ENCODE data around the gene EDN2. TPM values are rescaled to one million over a fixed set of nuclear protein-coding genes. Genes with fewer than 3 reads are reported as not detected.
A peak's percentile ranks its signal among the peaks of the same experiment; 100 is the strongest.

EDN2 gene
- total RNA-seq, 1 experiment from 2014 or later = not detected

- no peak overlapping the region for H3K9ac ChIP-seq (ENCODE audit: low read length)
- H4K20me1 ChIP-seq (ENCODE audit: insufficient read depth, low read depth, low read length) = no peaks in the 10 kb centered on the region
- H3K4me1 ChIP-seq (ENCODE audit: low read length) = peaks cover 13% of the 10 kb centered on the region
- no peak overlapping the region for H3K27ac ChIP-seq (ENCODE audit: low read length)
- no peaks in the 10 kb centered on the region for H3K27me3 ChIP-seq (ENCODE audit: low read length)
- no peak for DNase-seq
- H3K79me2 ChIP-seq (ENCODE audit: low read length) = no peaks in the 10 kb centered on the region
- H3K36me3 ChIP-seq (ENCODE audit: insufficient read depth, low read length) = no peaks in the 10 kb centered on the region
- H2AFZ ChIP-seq (ENCODE audit: low read length) = no peak overlapping the region
- H3K4me3 ChIP-seq (ENCODE audit: low read length) = no peak overlapping the region
- no peaks in the 10 kb centered on the region for H3K9me3 ChIP-seq (ENCODE audit: low read length)
- H3K4me2 ChIP-seq (ENCODE audit: low read depth, low read length, poor library complexity, severe bottlenecking) = no peak overlapping the region
- no peaks in the 10 kb centered on the region for H3K9me2 ChIP-seq (replicated peaks; ENCODE audit: insufficient read depth, low read length)
Observed at GRCh38 chr1:41473738-41474362, 10.6 kb downstream of the EDN2 start.

DNA sequence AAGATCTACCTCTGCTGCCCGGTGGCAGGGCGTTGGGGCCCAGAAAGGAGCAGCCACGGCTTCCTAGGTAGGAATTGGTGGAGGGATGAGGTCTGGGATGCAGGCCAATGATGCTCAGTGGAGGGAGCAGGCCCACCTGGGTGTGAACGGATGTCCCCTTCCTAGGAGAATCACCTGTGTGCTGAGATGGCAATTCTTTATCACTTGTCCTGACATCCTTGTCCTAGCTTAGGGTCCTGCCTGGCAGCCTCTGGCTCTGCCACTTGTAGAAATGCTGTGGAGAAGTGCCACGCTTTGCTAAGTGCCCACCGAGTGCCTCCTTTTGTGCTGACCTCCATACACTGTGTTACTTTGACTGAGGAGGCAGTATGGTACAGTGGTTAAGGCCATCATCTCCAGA is 12.8 kb downstream of the EDN2 start:
- Histone ChIP-seq H3K9me2 (replicated peaks; ENCODE audit: insufficient read depth, low read length) (no peaks in the 10 kb centered on the region), H3K4me2 (ENCODE audit: low read depth, low read length, poor library complexity, severe bottlenecking) (no peak overlapping the region), H2AFZ (ENCODE audit: low read length) (no peak overlapping the region), H3K79me2 (ENCODE audit: low read length) (no peaks in the 10 kb centered on the region), H3K36me3 (ENCODE audit: insufficient read depth, low read length) (no peaks in the 10 kb centered on the region), H3K27me3 (ENCODE audit: low read length) (no peaks in the 10 kb centered on the region), H3K9me3 (ENCODE audit: low read length) (no peaks in the 10 kb centered on the region), H3K27ac (ENCODE audit: low read length) (no peak overlapping the region), H4K20me1 (ENCODE audit: insufficient read depth, low read depth, low read length) (no peaks in the 10 kb centered on the region), H3K9ac (ENCODE audit: low read length) (no peak overlapping the region), H3K4me1 (ENCODE audit: low read length) (peaks cover 17% of the 10 kb centered on the region), H3K4me3 (ENCODE audit: low read length) (no peak overlapping the region)
- DNase-seq = no peak

- Histone ChIP-seq H3K9ac (ENCODE audit: low read length) (no peak overlapping the region), H3K9me3 (ENCODE audit: low read length) (no peaks in the 10 kb centered on the region), H2AFZ (ENCODE audit: low read length) (no peak overlapping the region), H3K4me1 (ENCODE audit: low read length) (peaks cover 17% of the 10 kb centered on the region), H3K79me2 (ENCODE audit: low read length) (no peaks in the 10 kb centered on the region), H3K27ac (ENCODE audit: low read length) (no peak overlapping the region), H3K36me3 (ENCODE audit: insufficient read depth, low read length) (no peaks in the 10 kb centered on the region), H3K27me3 (ENCODE audit: low read length) (no peaks in the 10 kb centered on the region), H4K20me1 (ENCODE audit: insufficient read depth, low read depth, low read length) (no peaks in the 10 kb centered on the region), H3K9me2 (replicated peaks; ENCODE audit: insufficient read depth, low read length) (no peaks in the 10 kb centered on the region), H3K4me2 (ENCODE audit: low read depth, low read length, poor library complexity, severe bottlenecking) (peak overlapping the region; percentile 27), H3K4me3 (ENCODE audit: low read length) (no peak overlapping the region)
- peak; percentile 65 for DNase-seq
Observed at GRCh38 chr1:41469706-41470105, 14.8 kb downstream of the EDN2 start.

GRCh38 chr1:41468122-41468762 is 16.2 kb downstream of the EDN2 start:
- H3K9me2 ChIP-seq (replicated peaks; ENCODE audit: insufficient read depth, low read length) = no peaks in the 10 kb centered on the region

GRCh38 chr1:41467673-41468072 is 16.8 kb downstream of the EDN2 start:
- Histone ChIP-seq H2AFZ (ENCODE audit: low read length) (no peak overlapping the region), H3K4me2 (ENCODE audit: low read depth, low read length, poor library complexity, severe bottlenecking) (no peak overlapping the region), H4K20me1 (ENCODE audit: insufficient read depth, low read depth, low read length) (no peaks in the 10 kb centered on the region), H3K4me1 (ENCODE audit: low read length) (peaks cover 17% of the 10 kb centered on the region), H3K9ac (ENCODE audit: low read length) (no peak overlapping the region), H3K36me3 (ENCODE audit: insufficient read depth, low read length) (no peaks in the 10 kb centered on the region), H3K27ac (ENCODE audit: low read length) (no peak overlapping the region), H3K9me3 (ENCODE audit: low read length) (no peaks in the 10 kb centered on the region), H3K4me3 (ENCODE audit: low read length) (no peak overlapping the region), H3K9me2 (replicated peaks; ENCODE audit: insufficient read depth, low read length) (no peaks in the 10 kb centered on the region), H3K27me3 (ENCODE audit: low read length) (no peaks in the 10 kb centered on the region), H3K79me2 (ENCODE audit: low read length) (no peaks in the 10 kb centered on the region)
- DNase-seq = no peak

More at GRCh38 chr1:41468122-41468762, 16.2 kb downstream of the EDN2 start:
- DNase-seq = no peak
- Histone ChIP-seq H3K9me3 (ENCODE audit: low read length) (no peaks in the 10 kb centered on the region), H3K4me1 (ENCODE audit: low read length) (peaks cover 17% of the 10 kb centered on the region), H3K27me3 (ENCODE audit: low read length) (no peaks in the 10 kb centered on the region), H3K4me2 (ENCODE audit: low read depth, low read length, poor library complexity, severe bottlenecking) (no peak overlapping the region), H3K79me2 (ENCODE audit: low read length) (no peaks in the 10 kb centered on the region), H2AFZ (ENCODE audit: low read length) (no peak overlapping the region), H4K20me1 (ENCODE audit: insufficient read depth, low read depth, low read length) (no peaks in the 10 kb centered on the region), H3K9ac (ENCODE audit: low read length) (no peak overlapping the region), H3K4me3 (ENCODE audit: low read length) (no peak overlapping the region), H3K36me3 (ENCODE audit: insufficient read depth, low read length) (no peaks in the 10 kb centered on the region), H3K27ac (ENCODE audit: low read length) (no peak overlapping the region)

- Histone ChIP-seq H3K4me3 (ENCODE audit: low read length) (no peak overlapping the region), H3K9me3 (ENCODE audit: low read length) (no peaks in the 10 kb centered on the region), H3K36me3 (ENCODE audit: insufficient read depth, low read length) (no peaks in the 10 kb centered on the region), H3K27me3 (ENCODE audit: low read length) (no peaks in the 10 kb centered on the region), H3K4me2 (ENCODE audit: low read depth, low read length, poor library complexity, severe bottlenecking) (no peak overlapping the region), H4K20me1 (ENCODE audit: insufficient read depth, low read depth, low read length) (no peaks in the 10 kb centered on the region), H3K9ac (ENCODE audit: low read length) (no peak overlapping the region), H3K9me2 (replicated peaks; ENCODE audit: insufficient read depth, low read length) (no peaks in the 10 kb centered on the region), H3K4me1 (ENCODE audit: low read length) (peaks cover 17% of the 10 kb centered on the region), H3K27ac (ENCODE audit: low read length) (no peak overlapping the region), H2AFZ (ENCODE audit: low read length) (no peak overlapping the region), H3K79me2 (ENCODE audit: low read length) (no peaks in the 10 kb centered on the region)
- no peak for DNase-seq
Observed at GRCh38 chr1:41466146-41466545, 18.3 kb downstream of the EDN2 start.

- Histone ChIP-seq H3K4me3 (ENCODE audit: low read length) (no peak overlapping the region), H4K20me1 (ENCODE audit: insufficient read depth, low read depth, low read length) (no peaks in the 10 kb centered on the region), H2AFZ (ENCODE audit: low read length) (no peak overlapping the region), H3K27ac (ENCODE audit: low read length) (no peak overlapping the region), H3K9ac (ENCODE audit: low read length) (no peak overlapping the region), H3K9me3 (ENCODE audit: low read length) (no peaks in the 10 kb centered on the region), H3K27me3 (ENCODE audit: low read length) (no peaks in the 10 kb centered on the region), H3K4me2 (ENCODE audit: low read depth, low read length, poor library complexity, severe bottlenecking) (no peak overlapping the region), H3K9me2 (replicated peaks; ENCODE audit: insufficient read depth, low read length) (no peaks in the 10 kb centered on the region), H3K36me3 (ENCODE audit: insufficient read depth, low read length) (no peaks in the 10 kb centered on the region), H3K79me2 (ENCODE audit: low read length) (no peaks in the 10 kb centered on the region), H3K4me1 (ENCODE audit: low read length) (peaks cover 17% of the 10 kb centered on the region)
- no peak for DNase-seq
Observed at GRCh38 chr1:41465741-41466140, 18.7 kb downstream of the EDN2 start.

GRCh38 chr1:41464885-41465284 is 19.6 kb downstream of the EDN2 start:
- H3K4me1 ChIP-seq (ENCODE audit: low read length) = peaks cover 14% of the 10 kb centered on the region
- no peak overlapping the region for H2AFZ ChIP-seq (ENCODE audit: low read length)
- no peaks in the 10 kb centered on the region for H3K27me3 ChIP-seq (ENCODE audit: low read length)
- no peaks in the 10 kb centered on the region for H3K9me3 ChIP-seq (ENCODE audit: low read length)
- no peak overlapping the region for H3K4me3 ChIP-seq (ENCODE audit: low read length)
- no peaks in the 10 kb centered on the region for H3K79me2 ChIP-seq (ENCODE audit: low read length)
- no peak for DNase-seq
- no peak overlapping the region for H3K27ac ChIP-seq (ENCODE audit: low read length)
- no peak overlapping the region for H3K4me2 ChIP-seq (ENCODE audit: low read depth, low read length, poor library complexity, severe bottlenecking)
- no peaks in the 10 kb centered on the region for H3K9me2 ChIP-seq (replicated peaks; ENCODE audit: insufficient read depth, low read length)
- H3K9ac ChIP-seq (ENCODE audit: low read length) = no peak overlapping the region
- H3K36me3 ChIP-seq (ENCODE audit: insufficient read depth, low read length) = no peaks in the 10 kb centered on the region
- H4K20me1 ChIP-seq (ENCODE audit: insufficient read depth, low read depth, low read length) = no peaks in the 10 kb centered on the region
